HG03354 (cell line): ENCODE measurements around the gene SHF.

ENCODE experiments used
- ATAC-seq: cut with Tn5 transposase; IDR thresholded peaks from one replicate; pipeline ENCODE4 v1.9.1; 2021; ENCODE audit warnings: mild to moderate bottlenecking; ENCODE audit not compliant: unreplicated experiment, poor library complexity, severe bottlenecking

SHF gene

DNA sequence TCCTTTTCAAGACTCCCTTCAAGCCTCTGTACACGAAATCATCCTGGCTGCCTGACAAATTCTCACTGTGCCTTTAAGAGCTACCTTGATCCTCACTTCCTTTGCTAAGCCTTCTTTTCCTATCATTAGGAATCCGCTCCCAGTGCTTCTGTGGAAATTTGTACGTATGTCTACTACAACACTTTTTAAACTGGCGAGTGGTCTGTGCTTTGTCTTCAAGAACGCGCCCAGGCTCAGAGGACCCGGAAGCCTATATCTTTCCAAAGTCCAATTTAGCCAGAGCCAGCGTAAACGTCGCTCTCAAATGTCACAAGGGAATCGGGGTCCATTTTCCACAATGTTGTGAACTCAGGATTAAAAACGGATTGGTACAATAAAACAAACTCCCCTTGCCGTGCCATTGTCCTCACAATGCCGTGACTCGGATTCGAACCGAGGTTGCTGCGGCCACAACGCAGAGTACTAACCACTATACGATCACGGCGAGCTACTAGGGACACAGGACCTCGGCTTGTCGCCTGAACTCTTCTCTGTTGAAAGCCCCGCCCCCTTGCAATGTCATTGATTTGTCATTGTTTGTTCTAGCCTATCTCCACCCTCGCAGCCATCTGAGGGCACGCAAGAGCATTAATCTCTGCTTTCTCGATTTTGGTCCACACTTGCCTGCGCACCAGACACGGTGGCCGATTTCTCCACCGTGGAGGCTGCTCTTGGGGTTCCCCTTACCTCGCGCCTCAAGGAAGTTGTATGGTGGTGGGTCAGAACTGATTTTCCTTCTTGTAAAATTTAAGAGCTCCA lies 12.4 kb upstream of the SHF start:
- peak; percentile 47 for ATAC-seq

DNA sequence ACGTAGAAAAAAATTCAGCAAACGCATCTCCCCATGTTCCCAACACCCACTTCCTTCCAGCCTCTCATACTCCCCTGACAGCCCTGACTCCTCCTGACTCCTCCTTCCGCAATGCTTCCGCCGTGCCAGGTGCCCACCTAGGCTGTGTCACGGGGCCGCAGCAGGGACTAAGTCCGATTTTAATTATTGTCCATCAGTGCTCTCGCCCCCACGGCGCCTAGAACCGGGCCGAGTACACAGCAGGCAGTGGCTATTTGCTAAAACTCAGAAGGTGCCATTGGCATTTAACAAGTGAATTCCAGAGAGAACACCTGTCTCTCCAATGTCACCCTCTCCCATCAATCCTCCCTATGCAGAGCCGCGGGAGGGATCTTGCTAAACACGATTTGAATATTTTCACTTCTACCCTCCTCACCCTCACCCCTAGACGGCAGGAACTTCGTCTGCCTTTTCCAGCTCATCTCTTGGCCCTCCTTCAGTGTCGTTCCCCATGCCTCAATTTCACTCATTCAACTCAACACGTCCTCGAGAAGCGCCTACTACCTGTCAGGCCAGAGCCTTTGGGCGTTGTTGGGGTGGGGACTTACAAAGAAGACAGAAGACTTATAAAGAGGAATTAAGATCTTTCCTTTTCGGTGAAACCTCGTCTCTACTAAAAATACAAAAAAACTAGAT lies 11.5 kb upstream of the SHF start:
- peak; percentile 21 for ATAC-seq

DNA sequence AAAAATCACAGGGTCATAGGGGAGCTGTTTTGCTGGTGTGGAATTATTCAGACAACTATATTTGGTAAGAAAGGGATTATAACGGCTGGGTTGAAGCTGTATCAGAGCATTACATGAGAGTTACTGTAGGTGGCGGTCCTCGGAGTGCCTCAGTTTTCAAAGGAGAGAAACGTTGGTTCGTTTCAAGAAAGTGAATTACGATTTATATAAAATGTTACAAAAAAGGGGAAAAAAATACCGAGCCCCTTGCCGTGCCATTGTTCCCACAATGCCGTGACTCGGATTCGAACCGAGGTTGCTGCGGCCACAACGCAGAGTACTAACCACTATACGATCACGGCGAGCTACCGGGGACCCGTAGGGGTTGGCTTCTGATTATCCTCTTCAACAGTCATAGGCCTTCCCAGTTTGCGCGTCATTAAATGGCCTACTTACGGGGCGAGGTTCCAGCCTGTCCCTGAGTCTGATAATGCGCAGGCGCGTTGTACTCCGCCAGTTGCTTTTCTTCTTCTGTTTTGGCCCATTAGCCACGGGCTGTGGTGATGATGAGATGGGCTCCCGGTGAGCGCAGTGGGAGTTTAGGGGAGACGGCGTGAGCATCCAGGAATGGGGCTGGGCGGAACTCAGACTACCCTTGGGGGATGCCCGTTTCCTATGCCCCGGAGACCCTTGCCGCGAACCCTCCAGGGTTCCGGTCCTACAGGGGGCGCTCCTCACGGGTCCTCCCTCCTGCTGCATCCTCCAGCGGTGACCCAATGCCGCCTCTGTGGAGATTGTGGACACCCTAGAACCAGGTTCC lies 10.8 kb upstream of the SHF start:
- peak; percentile 69 for ATAC-seq

DNA sequence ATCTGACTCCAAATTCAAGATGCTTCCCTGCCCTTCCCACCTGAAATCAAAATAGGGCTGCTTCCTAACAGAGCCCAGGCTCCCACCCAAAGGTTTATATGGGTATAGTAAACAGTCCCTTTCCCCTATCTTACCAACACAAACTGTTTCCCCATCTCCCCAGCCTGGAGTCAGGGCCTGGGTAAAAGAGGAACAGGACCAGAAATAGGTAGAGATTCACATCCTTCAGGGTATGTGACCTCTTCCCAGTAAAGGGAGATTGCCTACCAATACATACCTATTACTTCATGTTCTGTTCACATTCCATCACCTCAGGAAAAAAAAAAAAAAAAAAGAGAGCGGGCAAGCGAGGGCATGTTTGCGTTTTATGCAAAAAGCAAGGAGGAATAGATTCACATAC lies 9.7 kb upstream of the SHF start:
- ATAC-seq, result no peak

DNA sequence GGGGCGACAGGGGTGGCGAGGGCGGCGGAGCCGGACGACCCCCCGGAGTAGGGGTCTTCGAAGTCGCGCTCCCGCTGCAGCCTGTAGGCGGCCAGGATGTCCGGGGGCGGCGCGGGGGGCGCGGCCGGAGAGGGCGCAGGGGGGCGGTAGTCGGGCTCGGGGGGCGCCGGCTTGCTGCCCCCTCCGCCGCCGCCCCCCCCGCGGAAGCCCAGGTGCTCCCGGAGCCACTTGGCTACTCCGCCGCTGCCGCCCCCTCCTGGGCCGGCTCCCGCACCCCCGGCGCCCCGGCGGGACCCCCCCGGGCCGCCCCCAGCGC lies 230 bp downstream of the SHF start:
- no peak for ATAC-seq

DNA sequence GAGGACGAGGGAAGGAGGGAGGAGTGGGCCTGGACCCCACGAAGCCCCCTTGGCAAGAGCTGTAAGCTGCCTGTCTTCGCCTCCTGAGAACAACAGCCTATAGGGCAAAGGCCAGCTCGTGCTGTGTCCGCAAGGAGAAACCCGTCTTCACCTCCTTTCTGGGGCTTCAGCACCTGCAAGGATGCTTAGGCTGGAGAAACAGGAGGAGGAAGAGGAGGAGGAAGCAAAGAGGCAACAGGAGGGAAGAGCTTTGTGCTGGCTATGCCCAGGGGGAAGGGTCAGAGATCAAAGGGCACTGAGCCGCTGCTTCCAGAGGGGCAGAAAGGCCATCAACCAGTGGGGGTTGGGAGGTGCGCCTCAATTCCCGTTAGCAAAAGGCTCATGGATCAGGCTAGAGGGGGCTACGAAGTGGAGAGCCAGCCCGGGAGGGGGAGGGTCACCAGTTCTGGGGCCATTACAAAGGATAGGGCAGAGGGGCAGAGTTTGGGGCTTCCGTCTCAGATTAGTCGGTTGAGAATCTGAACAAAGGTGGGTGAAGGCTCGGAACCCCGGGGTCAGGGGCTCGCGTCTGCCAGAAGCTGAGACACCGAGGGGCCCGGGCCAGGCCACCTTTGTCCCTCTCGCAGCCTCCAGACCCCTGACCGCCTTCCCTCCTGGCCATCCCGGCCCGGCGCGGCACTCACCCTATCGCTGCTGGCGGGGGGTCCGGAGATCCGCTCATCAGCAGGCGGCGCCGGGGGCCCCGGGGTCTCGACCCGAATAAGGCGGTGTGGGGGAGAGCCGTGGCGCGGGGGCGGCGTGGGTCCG lies 792 bp downstream of the SHF start:
- ATAC-seq, result no peak

DNA sequence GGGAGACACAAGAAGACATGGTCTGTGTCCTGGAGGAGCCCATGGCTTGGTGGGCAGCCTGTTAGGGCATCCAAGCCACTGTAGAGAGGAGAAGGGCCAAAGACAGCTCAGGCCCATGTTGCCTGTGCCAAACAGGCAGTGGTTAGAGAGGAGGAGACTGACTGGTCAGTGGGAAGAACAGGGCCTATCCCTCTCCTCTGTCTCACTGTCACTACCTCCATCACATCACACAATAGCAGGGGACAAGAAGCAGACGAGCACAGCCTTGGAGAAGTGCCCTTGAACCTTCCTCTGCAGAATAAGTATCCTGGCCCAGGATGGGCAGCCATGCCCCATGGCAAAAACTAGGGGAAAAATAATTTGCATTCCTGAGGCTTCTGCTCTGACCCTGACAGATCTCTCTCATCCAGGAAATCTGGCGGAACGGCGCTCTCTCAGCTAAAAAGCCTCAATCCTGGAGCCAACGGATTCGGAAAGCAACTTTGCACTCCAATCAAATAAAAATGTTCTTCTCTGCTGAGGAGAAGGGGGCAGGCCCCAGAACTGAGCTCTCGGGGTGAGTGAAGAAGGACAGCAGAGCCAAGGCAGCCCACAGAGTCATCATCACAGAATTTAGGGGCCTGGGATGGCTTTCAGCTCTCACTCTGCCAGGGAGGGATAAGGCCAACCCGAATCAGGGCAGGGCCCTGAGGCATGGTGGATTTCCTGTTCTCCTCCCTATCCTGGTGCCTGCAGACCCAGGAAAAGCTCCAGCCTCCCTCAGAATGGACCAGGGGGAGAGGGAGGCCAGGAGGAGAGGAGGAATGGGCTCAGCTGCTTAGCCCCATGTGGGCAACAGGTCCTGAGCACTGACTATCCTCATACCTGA lies 1.6 kb downstream of the SHF start:
- ATAC-seq, result no peak

DNA sequence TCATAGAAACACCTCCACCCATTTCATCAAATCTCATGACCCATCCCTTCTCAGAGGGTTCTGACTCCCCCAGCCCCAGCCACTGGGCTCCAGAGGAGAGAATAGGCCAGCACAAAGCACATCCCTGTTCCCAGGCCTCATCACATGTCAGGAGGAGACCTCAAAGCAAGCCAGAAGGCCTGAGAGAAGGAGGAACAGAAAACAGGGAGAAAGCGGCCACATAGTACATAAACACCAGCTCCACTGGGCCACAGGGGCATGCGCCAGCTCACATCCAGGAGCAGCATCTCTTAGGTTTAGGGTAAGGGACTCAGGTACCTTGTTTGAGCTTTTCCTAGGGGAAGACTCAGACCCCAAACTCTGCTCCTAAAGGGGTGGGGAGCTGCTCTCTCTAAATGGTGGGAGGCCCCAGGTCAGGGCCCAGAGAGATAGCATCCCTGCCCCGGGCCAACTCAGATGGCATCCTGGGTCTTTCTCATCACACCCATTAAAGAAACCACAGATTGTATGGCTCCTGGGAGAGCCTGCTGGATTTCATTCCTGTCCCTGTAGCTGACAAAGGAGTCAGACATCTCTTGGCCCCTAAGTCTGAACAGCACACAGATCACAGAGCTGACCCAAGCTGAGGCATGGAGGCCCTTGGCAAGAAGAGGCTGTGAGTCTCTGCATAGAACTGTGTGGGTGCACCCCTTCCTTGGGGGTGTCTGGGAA lies 2.5 kb downstream of the SHF start:
- no peak for ATAC-seq

DNA sequence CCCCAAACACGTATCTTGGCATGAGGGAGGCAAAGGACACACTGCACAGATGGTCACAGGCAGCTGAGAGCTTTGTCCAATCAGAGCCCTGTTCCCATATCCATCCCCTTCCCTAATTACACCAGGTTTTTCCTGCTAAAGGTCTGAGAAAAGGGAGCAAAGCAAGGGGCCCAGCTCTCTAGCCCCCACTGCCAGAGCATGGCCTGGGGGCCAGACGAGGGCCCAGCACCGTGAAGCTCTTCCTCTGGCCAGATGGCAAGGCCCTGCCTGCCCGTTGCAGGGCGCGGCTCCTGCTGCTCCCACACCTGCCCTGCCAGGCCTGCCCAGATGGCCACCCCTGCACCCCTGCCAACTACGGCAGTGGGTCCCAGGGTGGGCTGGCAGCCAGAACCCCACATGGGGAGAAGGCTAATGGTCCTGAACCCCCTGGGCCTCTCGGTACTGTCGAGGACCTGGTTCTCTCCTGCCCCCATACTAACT lies 3.2 kb downstream of the SHF start:
- no peak for ATAC-seq

DNA sequence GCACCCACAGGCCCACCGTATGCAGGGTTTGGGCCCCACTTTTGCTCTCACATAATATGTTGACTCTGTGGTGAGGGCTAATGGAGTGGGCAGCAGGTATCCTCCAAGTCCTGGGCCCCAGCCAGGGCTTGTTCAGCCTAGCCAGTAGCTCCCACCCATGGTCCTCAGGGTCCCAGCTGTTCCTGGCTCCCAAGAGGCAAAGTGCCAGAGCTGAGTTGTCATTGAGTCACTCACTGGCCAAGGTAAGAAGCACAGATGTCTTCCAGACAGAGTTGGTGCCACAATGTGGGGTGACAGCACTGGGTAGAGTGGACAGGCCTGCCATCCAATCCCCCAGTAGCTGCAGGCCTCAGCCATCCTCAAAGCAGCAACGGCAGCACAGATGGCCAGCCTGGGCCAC lies 4.3 kb downstream of the SHF start:
- no peak for ATAC-seq

DNA sequence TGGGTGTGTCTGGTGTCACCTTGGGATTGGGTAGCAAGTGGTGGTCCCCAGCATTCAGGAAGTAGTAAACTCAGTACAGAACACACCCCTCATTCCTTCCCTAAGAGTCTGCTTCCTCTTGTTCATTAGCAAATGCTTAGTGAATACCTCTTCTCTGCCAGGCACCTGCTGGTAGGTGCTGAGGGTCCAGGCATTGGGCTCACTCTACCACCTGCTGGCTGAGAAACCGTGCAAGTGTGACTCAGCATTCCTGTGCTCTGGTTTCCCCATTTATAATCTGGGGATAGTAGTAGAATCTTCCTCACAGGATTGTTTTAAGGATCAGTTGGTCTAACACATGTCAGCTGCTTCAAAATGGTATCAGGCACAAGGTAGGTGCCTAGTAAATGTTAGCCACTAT lies 4.8 kb downstream of the SHF start:
- no peak for ATAC-seq

DNA sequence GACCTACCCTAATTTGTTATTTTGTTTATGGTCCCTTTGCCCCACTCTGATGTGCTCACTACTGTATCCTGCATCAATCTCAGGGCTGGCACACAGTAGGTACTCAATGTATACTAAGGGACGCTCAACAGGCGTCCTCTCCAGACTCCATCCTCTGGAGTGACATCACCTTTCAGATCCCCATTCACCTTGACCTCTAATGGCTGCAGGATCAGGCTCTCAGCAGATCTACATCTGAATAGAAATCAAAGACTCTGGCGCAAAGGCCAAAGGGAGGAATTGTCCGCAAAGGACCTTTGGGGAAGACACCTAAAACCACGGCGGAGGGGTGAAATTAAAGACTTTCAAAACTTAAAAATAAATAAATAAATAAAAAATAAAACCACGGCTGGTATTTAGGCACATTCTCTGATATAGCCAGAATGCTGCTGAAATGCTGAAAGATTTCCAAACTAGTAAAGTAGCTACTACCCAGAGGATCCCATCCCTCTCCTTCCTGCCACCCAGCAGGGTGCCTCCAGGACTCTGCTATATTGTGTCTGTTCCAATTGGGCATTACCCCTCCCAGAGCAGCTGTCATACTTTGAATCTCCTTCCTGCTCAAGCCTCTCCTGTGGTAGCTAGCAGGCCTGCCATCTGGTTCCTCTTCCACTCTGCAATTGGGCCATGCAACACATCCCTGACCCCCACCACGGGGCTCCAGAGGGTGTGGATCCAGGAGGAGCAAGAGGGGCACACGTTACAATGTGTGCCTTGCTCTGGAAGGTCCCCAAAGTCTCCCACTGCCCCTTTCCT lies 6.1 kb downstream of the SHF start:
- ATAC-seq, result no peak

DNA sequence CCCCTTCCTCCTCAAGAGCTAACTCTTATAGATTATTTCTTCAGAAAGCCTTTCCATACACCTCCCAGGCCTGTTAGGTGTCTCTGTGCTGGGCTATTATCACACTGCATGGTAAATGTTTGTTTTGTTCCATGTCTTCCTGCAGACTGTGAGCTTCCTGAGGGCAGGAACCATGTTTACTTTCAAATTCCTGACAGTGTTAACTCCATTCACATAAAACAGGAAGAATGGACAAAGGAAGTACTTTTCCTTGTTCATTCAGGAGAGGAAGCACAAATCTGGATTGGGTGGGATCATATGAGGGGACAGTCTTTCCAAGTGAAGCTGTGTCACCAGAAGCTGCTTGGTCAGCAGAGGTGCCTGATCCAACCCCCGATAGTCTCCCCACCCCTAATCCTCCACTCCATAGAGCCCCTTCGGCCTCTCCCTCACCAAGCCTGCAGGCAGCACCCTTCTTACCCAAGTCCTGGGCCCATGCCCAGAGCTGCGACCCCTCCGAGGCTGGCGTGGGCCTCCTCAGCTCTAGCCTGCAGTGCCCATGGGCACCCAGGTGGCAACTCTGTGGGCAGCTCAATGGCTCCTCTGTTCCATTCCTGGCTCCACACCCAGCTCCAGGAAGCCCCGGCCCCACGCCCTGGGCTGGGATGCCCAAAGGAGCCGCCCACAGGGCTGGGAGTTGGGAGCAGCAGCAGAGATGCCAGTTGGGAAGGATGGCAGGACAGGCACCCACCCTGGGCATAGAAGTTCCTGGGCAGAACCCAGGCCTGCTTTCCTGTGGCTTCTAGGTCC lies 6.9 kb downstream of the SHF start:
- ATAC-seq, result no peak

DNA sequence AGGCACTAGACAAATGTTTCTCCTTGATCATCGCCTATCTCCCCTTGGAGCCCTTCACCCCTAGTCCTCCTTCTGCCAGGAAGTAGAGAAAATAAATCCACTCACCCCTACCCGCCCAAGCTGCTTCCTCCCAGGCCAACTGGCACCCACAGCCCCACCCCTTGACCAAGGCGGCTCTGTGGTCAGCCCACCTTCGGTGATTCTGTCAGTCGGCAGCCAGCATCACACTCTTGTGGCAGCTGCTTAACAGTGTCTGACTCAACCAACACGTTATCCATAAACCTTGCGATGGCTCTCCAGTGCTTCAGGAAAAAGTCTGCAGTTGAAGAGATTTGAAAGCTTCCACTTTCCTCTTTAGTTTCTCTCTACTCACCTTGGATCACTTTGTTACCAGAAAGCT lies 7.6 kb downstream of the SHF start:
- ATAC-seq, result no peak

DNA sequence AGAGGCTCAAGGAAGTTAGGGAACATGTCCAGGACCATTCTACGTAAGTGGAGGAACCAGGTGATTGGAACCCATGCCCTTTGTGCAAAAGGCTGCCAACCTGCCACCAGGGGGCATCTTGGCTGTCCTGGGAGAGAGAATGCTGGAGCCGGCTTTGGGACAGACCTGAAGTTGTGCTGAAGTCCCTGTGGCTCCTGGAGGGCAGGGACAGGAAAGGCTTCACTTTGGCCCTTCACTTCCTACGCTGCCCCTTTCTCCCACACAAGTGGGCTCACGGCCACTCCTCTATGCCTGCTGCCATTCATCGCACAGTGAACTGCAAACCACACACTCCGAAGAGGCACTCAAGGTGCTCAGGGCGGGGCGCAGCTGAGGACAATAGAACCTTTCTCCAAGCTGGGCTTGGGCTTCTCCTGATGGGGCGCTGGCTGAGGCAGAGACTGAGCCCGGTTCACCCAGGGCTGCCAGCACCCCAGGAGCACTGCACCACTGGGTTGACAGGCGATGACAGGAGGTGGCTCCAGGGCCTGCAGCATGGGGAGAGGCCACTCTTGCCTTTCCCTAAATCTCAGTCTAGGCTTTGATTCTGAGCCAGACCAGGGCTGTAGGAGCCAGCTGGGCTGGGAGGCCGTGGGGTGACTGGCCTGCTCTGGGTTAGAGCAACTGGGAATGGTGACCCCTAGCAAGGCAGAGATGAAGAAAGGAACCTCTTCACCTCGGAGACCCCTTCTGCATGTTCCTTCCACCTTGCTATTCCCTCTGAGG lies 8.4 kb downstream of the SHF start:
- no peak for ATAC-seq

DNA sequence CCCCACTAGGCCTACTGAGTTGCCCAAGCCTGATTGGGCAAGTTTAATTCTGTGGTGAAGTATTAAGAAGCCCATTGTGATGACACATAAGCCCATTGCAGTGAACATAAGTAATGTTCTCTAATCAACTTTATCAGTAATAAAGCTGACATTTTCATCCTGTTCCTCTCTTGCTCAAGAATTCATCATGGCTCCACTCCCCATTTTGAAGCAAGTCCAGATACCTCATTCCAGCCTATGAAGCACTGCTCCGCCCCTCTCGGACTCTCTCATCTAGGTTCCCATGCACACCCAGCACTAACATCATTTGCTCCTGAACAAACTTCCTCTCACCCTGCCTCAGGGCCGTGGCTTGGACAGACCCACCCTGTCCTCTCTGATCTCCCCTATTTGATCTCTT lies 10.5 kb downstream of the SHF start:
- ATAC-seq, result no peak
